Measurements from ENCODE around the gene INPP4B. TPM values are rescaled to one million over a fixed set of nuclear protein-coding genes. Genes with fewer than 3 reads are reported as not detected.

Gene INPP4B
- polyA plus RNA-seq, 1 of the 3 experiments (the other 2 are of a cell fraction): 0.08 TPM

DNA sequence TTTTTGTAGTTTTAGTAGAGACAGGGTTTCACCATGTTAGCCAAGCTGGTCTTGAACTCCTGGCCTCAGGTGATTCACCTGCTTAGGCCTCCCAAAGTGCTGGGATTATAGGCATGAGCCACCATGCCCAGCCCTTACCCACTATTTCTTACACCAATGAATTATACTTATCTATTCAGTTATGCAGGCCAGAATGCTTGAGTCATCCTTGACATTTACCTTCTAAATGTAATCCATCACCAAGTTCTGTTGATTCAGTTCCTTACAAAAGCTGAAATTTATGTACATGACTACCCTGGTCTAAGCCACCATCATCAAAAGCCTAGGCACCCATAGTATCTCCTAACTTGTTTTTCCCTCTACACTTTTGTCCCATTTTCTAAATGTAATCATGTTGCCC, 624.0 kb downstream of the INPP4B start:
- no peak overlapping the region for H3K4me2 ChIP-seq
- ChIA-PET CTCF (no interaction called here), POLR2A (no interaction called here)
- H4K20me1 ChIP-seq (ENCODE audit: insufficient read depth): no peaks in the 10 kb centered on the region
- no peaks in the 10 kb centered on the region for H3K4me1 ChIP-seq (ENCODE audit: control insufficient read depth in 1 of 2, insufficient read depth in 2 of 2, low read depth in 1 of 2, low read length in 1 of 2)
- no peak overlapping the region for H3K9ac ChIP-seq
- H3K27me3 ChIP-seq (ENCODE audit: insufficient read depth): no peaks in the 10 kb centered on the region
- no peaks in the 10 kb centered on the region for H3F3A ChIP-seq (replicated peaks; ENCODE audit: insufficient read depth)
- no peaks in the 10 kb centered on the region for H3K79me2 ChIP-seq (ENCODE audit: insufficient read depth)
- TF ChIP-seq ELF1 (IDR thresholded peaks at IDR 0.05): no peak
- H3K9me2 ChIP-seq: no peaks in the 10 kb centered on the region
- no peak for DNase-seq
- H3K36me3 ChIP-seq (replicated peaks in 1 of 2; ENCODE audit: control insufficient read depth in 1 of 2, insufficient read depth in 2 of 2, low read length in 1 of 2): no peaks in the 10 kb centered on the region
- no peak overlapping the region for H3K4me3 ChIP-seq (ENCODE audit: low read depth in 2 of 2, low read length in 1 of 2)
- H2AFZ ChIP-seq (ENCODE audit: low read depth): no peak overlapping the region
- no peaks in the 10 kb centered on the region for H3K9me3 ChIP-seq
- no peak overlapping the region for H3K27ac ChIP-seq (ENCODE audit: low read depth in 2 of 2, low read length in 1 of 2)

DNA sequence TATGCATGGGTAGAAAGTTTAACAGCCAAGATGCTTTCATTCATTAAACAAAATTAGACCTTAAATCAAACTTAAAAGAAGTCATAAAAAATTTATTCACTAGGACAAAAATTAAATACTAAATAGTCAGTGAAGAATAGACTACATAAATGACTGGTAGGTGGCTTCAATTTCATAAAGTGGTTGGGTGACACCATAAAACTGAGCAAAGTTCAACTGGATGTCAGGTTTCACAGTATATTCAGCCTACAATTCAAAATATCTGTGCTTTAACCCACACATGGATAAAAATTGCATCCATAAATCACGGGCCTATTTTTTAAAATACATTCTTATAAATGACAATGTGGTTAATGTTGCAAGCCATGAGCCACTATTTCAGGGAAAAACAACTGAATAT, 627.4 kb downstream of the INPP4B start:
- no peak for DNase-seq
- H2AFZ ChIP-seq (ENCODE audit: low read depth): no peak overlapping the region
- no peak overlapping the region for H3K4me2 ChIP-seq
- CTCF ChIA-PET: no interaction called here
- no peaks in the 10 kb centered on the region for H3K9me2 ChIP-seq
- no peaks in the 10 kb centered on the region for H3K27me3 ChIP-seq (ENCODE audit: insufficient read depth)
- no peaks in the 10 kb centered on the region for H3K79me2 ChIP-seq (ENCODE audit: insufficient read depth)
- POLR2A ChIA-PET: no interaction called here
- no peak overlapping the region for H3K27ac ChIP-seq (ENCODE audit: low read depth in 2 of 2, low read length in 1 of 2)
- no peaks in the 10 kb centered on the region for H4K20me1 ChIP-seq (ENCODE audit: insufficient read depth)
- no peaks in the 10 kb centered on the region for H3K9me3 ChIP-seq
- TF ChIP-seq, protein P1, sequence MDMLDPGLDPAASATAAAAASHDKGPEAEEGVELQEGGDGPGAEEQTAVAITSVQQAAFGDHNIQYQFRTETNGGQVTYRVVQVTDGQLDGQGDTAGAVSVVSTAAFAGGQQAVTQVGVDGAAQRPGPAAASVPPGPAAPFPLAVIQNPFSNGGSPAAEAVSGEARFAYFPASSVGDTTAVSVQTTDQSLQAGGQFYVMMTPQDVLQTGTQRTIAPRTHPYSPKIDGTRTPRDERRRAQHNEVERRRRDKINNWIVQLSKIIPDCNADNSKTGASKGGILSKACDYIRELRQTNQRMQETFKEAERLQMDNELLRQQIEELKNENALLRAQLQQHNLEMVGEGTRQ (IDR thresholded peaks at IDR 0.05; ENCODE audit: borderline replicate concordance, low read depth, low read length): no peak
- no peak for TF ChIP-seq ELF1 (IDR thresholded peaks at IDR 0.05)
- no peak for TF ChIP-seq FOSL2 (IDR thresholded peaks at IDR 0.05; ENCODE audit: borderline replicate concordance, low read depth)
- TF ChIP-seq GABPA (IDR thresholded peaks at IDR 0.05; ENCODE audit: low read depth): no peak
- no peak for TF ChIP-seq SIN3A (IDR thresholded peaks at IDR 0.05; ENCODE audit: borderline replicate concordance, low read depth, low read length)
- TF ChIP-seq, protein P2, sequence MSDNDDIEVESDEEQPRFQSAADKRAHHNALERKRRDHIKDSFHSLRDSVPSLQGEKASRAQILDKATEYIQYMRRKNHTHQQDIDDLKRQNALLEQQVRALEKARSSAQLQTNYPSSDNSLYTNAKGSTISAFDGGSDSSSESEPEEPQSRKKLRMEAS (IDR thresholded peaks at IDR 0.05; ENCODE audit: low read depth): no peak
- H3K9ac ChIP-seq: no peak overlapping the region
- H3F3A ChIP-seq (replicated peaks; ENCODE audit: insufficient read depth): no peaks in the 10 kb centered on the region
- H3K36me3 ChIP-seq (replicated peaks in 1 of 2; ENCODE audit: control insufficient read depth in 1 of 2, insufficient read depth in 2 of 2, low read length in 1 of 2): no peaks in the 10 kb centered on the region
- no peaks in the 10 kb centered on the region for H3K4me1 ChIP-seq (ENCODE audit: control insufficient read depth in 1 of 2, insufficient read depth in 2 of 2, low read depth in 1 of 2, low read length in 1 of 2)
- no peak overlapping the region for H3K4me3 ChIP-seq (ENCODE audit: low read depth in 2 of 2, low read length in 1 of 2)
- 81% methylated on average over 1 of the region's 1 CpG for WGBS (ENCODE audit: low lambda C conversion rate)

DNA sequence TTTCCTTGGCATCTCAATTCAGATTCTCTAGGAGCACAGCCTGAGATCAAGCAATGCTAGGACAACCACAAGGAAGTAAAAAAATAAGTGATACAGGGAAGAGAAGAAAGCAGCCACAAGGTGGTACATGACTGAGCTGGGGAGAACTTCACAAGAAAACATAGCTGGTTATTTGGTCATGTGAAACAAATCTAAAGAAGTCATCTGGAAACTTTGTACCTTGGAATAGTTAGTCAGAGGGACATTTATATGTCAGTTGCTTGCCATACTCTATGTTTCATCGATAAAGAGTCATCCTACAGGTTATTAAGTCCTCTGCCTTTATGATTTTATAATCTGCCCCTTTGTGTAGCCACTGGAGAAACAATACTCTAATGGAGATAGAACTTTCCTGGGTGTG, 634.7 kb downstream of the INPP4B start:
- 11% methylated on average over 1 of the region's 1 CpG for WGBS (ENCODE audit: low lambda C conversion rate)
- H3K9me2 ChIP-seq: no peaks in the 10 kb centered on the region
- ChIA-PET CTCF (no interaction called here), POLR2A (no interaction called here)
- H3K27ac ChIP-seq (ENCODE audit: low read depth in 2 of 2, low read length in 1 of 2): no peak overlapping the region
- H4K20me1 ChIP-seq (ENCODE audit: insufficient read depth): no peaks in the 10 kb centered on the region
- no peak overlapping the region for H2AFZ ChIP-seq (ENCODE audit: low read depth)
- no peak overlapping the region for H3K9ac ChIP-seq
- no peaks in the 10 kb centered on the region for H3K79me2 ChIP-seq (ENCODE audit: insufficient read depth)
- H3K9me3 ChIP-seq: no peaks in the 10 kb centered on the region
- H3K4me3 ChIP-seq (ENCODE audit: low read depth in 2 of 2, low read length in 1 of 2): no peak overlapping the region
- no peaks in the 10 kb centered on the region for H3K36me3 ChIP-seq (replicated peaks in 1 of 2; ENCODE audit: control insufficient read depth in 1 of 2, insufficient read depth in 2 of 2, low read length in 1 of 2)
- H3K27me3 ChIP-seq (ENCODE audit: insufficient read depth): no peaks in the 10 kb centered on the region
- no peaks in the 10 kb centered on the region for H3K4me1 ChIP-seq (ENCODE audit: control insufficient read depth in 1 of 2, insufficient read depth in 2 of 2, low read depth in 1 of 2, low read length in 1 of 2)
- no peak overlapping the region for H3K4me2 ChIP-seq
- no peaks in the 10 kb centered on the region for H3F3A ChIP-seq (replicated peaks; ENCODE audit: insufficient read depth)
- DNase-seq: no peak
- no peak for TF ChIP-seq TCF12 (IDR thresholded peaks at IDR 0.05)
- no peak for TF ChIP-seq TEAD4 (IDR thresholded peaks at IDR 0.05; ENCODE audit: borderline replicate concordance, insufficient read depth)
- TF ChIP-seq, protein P3, sequence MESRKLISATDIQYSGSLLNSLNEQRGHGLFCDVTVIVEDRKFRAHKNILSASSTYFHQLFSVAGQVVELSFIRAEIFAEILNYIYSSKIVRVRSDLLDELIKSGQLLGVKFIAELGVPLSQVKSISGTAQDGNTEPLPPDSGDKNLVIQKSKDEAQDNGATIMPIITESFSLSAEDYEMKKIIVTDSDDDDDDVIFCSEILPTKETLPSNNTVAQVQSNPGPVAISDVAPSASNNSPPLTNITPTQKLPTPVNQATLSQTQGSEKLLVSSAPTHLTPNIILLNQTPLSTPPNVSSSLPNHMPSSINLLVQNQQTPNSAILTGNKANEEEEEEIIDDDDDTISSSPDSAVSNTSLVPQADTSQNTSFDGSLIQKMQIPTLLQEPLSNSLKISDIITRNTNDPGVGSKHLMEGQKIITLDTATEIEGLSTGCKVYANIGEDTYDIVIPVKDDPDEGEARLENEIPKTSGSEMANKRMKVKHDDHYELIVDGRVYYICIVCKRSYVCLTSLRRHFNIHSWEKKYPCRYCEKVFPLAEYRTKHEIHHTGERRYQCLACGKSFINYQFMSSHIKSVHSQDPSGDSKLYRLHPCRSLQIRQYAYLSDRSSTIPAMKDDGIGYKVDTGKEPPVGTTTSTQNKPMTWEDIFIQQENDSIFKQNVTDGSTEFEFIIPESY (IDR thresholded peaks at IDR 0.05; ENCODE audit: borderline replicate concordance, low read depth): no peak
- no peak for TF ChIP-seq RCOR1 (IDR thresholded peaks at IDR 0.05; ENCODE audit: low read length)
- TF ChIP-seq FOSL2 (IDR thresholded peaks at IDR 0.05; ENCODE audit: borderline replicate concordance, low read depth): no peak
- no peak for TF ChIP-seq MEF2A (IDR thresholded peaks at IDR 0.05; ENCODE audit: borderline replicate concordance, low read depth)
- TF ChIP-seq, protein P4, sequence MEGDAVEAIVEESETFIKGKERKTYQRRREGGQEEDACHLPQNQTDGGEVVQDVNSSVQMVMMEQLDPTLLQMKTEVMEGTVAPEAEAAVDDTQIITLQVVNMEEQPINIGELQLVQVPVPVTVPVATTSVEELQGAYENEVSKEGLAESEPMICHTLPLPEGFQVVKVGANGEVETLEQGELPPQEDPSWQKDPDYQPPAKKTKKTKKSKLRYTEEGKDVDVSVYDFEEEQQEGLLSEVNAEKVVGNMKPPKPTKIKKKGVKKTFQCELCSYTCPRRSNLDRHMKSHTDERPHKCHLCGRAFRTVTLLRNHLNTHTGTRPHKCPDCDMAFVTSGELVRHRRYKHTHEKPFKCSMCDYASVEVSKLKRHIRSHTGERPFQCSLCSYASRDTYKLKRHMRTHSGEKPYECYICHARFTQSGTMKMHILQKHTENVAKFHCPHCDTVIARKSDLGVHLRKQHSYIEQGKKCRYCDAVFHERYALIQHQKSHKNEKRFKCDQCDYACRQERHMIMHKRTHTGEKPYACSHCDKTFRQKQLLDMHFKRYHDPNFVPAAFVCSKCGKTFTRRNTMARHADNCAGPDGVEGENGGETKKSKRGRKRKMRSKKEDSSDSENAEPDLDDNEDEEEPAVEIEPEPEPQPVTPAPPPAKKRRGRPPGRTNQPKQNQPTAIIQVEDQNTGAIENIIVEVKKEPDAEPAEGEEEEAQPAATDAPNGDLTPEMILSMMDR (IDR thresholded peaks at IDR 0.05): no peak
- TF ChIP-seq RAD21 (IDR thresholded peaks at IDR 0.05; ENCODE audit: low read length): no peak
- no peak for TF ChIP-seq TAF1 (IDR thresholded peaks at IDR 0.05; ENCODE audit: borderline replicate concordance, low read depth, low read length)
- TF ChIP-seq CHD2 (IDR thresholded peaks at IDR 0.05; ENCODE audit: low read length, partially characterized antibody): no peak
- TF ChIP-seq YY1 (IDR thresholded peaks at IDR 0.05; ENCODE audit: low read depth): no peak
- TF ChIP-seq GABPA (IDR thresholded peaks at IDR 0.05; ENCODE audit: low read depth): no peak
- TF ChIP-seq FOXJ3 (CRISPR knock-in tag; IDR thresholded peaks at IDR 0.05): no peak
- TF ChIP-seq, protein P5, sequence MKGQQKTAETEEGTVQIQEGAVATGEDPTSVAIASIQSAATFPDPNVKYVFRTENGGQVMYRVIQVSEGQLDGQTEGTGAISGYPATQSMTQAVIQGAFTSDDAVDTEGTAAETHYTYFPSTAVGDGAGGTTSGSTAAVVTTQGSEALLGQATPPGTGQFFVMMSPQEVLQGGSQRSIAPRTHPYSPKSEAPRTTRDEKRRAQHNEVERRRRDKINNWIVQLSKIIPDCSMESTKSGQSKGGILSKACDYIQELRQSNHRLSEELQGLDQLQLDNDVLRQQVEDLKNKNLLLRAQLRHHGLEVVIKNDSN (IDR thresholded peaks at IDR 0.05; ENCODE audit: borderline replicate concordance, low read depth): no peak
- no peak for TF ChIP-seq MXI1 (IDR thresholded peaks at IDR 0.05; ENCODE audit: low read depth, low read length)
